ENCODE data around the gene S100A8. TPM values are rescaled to one million over a fixed set of nuclear protein-coding genes. Genes with fewer than 3 reads are reported as not detected.

The S100A8 gene
- total RNA-seq, 8 experiments from 2014 or later, result 0.29 to 281 (median 8.6) TPM; not detected in 4

GRCh38 chr1:153404768-153405167 lies 13.9 kb upstream of the S100A8 start:
- in situ Hi-C loops (cut with MboI; ENCODE audit: low pct_unique_long_range_greater_than_20kb in 2 of 9, low sequenced_read_pairs in 9 of 9, unreplicated experiment in 9 of 9), result no loop called here
- Histone ChIP-seq H3K4me3 (no peak overlapping the region), H3K27ac (no peak overlapping the region), H3K4me1 (replicated peaks in 1 of 2) (no peaks in the 10 kb centered on the region)
- ATAC-seq (replicated peaks in 6 of 8), result peak in 3 of 8 experiments; percentile 60 to 69 (median 65)
- 17 to 54% (median 38%) methylated on average over 2 to 14 of the region's 15 CpGs; no CpG with 5 or more reads in 3 of the 10 experiments for WGBS, 10 experiments

GRCh38 chr1:153404086-153404635 lies 13.3 kb upstream of the S100A8 start:
- in situ Hi-C loops (cut with MboI; ENCODE audit: low pct_unique_long_range_greater_than_20kb in 2 of 9, low sequenced_read_pairs in 9 of 9, unreplicated experiment in 9 of 9), result no loop called here
- no peak overlapping the region for H3K4me3 ChIP-seq
- 26 to 74% (median 49%) methylated on average over 1 to 7 of the region's 7 CpGs for WGBS, 10 experiments
- H3K27ac ChIP-seq, result no peak overlapping the region
- H3K4me1 ChIP-seq (replicated peaks in 1 of 2), result no peaks in the 10 kb centered on the region
- peak in 1 of 8 experiments; percentile 17 for ATAC-seq (replicated peaks in 6 of 8)

- ATAC-seq (replicated peaks in 6 of 8), result no peak
- no peak overlapping the region for H3K4me3 ChIP-seq
- 37 to 100% (median 84%) methylated on average over 2 to 11 of the region's 11 CpGs; no CpG with 5 or more reads in 2 of the 10 experiments for WGBS, 10 experiments
- no peaks in the 10 kb centered on the region for H3K4me1 ChIP-seq (replicated peaks in 1 of 2)
- no peak overlapping the region for H3K27ac ChIP-seq
- in situ Hi-C loops (cut with MboI; ENCODE audit: low pct_unique_long_range_greater_than_20kb in 2 of 9, low sequenced_read_pairs in 9 of 9, unreplicated experiment in 9 of 9), result no loop called here
Observed at GRCh38 chr1:153403421-153404085, 12.7 kb upstream of the S100A8 start.

- Histone ChIP-seq H3K4me1 (replicated peaks in 1 of 2) (no peaks in the 10 kb centered on the region), H3K27ac (no peak overlapping the region), H3K4me3 (no peak overlapping the region)
- WGBS, 10 experiments, result 0 to 56% (median 35%) methylated on average over 1 to 2 of the region's 2 CpGs; no CpG with 5 or more reads in 2 of the 10 experiments
- no peak for ATAC-seq (replicated peaks in 6 of 8)
- in situ Hi-C loops (cut with MboI; ENCODE audit: low pct_unique_long_range_greater_than_20kb in 2 of 9, low sequenced_read_pairs in 9 of 9, unreplicated experiment in 9 of 9), result no loop called here
Observed at GRCh38 chr1:153402226-153402625, 11.4 kb upstream of the S100A8 start.

GRCh38 chr1:153401461-153401860 lies 10.6 kb upstream of the S100A8 start:
- H3K4me1 ChIP-seq (replicated peaks in 1 of 2), result no peaks in the 10 kb centered on the region
- H3K27ac ChIP-seq, result no peak overlapping the region
- H3K4me3 ChIP-seq, result no peak overlapping the region
- in situ Hi-C loops (cut with MboI; ENCODE audit: low pct_unique_long_range_greater_than_20kb in 2 of 9, low sequenced_read_pairs in 9 of 9, unreplicated experiment in 9 of 9), result no loop called here
- 42 to 90% (median 77%) methylated on average over 2 to 9 of the region's 9 CpGs; no CpG with 5 or more reads in 1 of the 10 experiments for WGBS, 10 experiments
- no peak for ATAC-seq (replicated peaks in 6 of 8)

GRCh38 chr1:153400244-153400643 lies 9.4 kb upstream of the S100A8 start:
- no peak for ATAC-seq (replicated peaks in 6 of 8)
- no peak overlapping the region for H3K27ac ChIP-seq
- H3K4me3 ChIP-seq, result no peak overlapping the region
- WGBS, 10 experiments, result 0 to 81% (median 56%) methylated on average over 1 to 5 of the region's 5 CpGs; no CpG with 5 or more reads in 1 of the 10 experiments
- in situ Hi-C loops (cut with MboI; ENCODE audit: low pct_unique_long_range_greater_than_20kb in 2 of 9, low sequenced_read_pairs in 9 of 9, unreplicated experiment in 9 of 9), result no loop called here
- H3K4me1 ChIP-seq (replicated peaks in 1 of 2), result no peaks in the 10 kb centered on the region

GRCh38 chr1:153399401-153400055 lies 8.7 kb upstream of the S100A8 start:
- no peak overlapping the region for H3K4me3 ChIP-seq
- 36 to 96% (median 79%) methylated on average over 3 to 7 of the region's 7 CpGs; no CpG with 5 or more reads in 2 of the 10 experiments for WGBS, 10 experiments
- H3K4me1 ChIP-seq (replicated peaks in 1 of 2), result no peaks in the 10 kb centered on the region
- no peak overlapping the region for H3K27ac ChIP-seq
- no peak for ATAC-seq (replicated peaks in 6 of 8)
- in situ Hi-C loops (cut with MboI; ENCODE audit: low pct_unique_long_range_greater_than_20kb in 2 of 9, low sequenced_read_pairs in 9 of 9, unreplicated experiment in 9 of 9), result no loop called here

GRCh38 chr1:153397924-153398651 lies 7.2 kb upstream of the S100A8 start:
- in situ Hi-C loops (cut with MboI; ENCODE audit: low pct_unique_long_range_greater_than_20kb in 2 of 9, low sequenced_read_pairs in 9 of 9, unreplicated experiment in 9 of 9), result no loop called here
- WGBS, 10 experiments, result 17 to 69% (median 51%) methylated on average over 1 to 4 of the region's 6 CpGs; no CpG with 5 or more reads in 6 of the 10 experiments
- H3K4me3 ChIP-seq, result no peak overlapping the region
- H3K27ac ChIP-seq, result no peak overlapping the region
- no peak for ATAC-seq (replicated peaks in 6 of 8)
- H3K4me1 ChIP-seq (replicated peaks in 1 of 2), result no peaks in the 10 kb centered on the region

- no peak overlapping the region for H3K27ac ChIP-seq
- 0 to 100% (median 54%) methylated on average over 1 to 12 of the region's 19 CpGs; no CpG with 5 or more reads in 2 of the 10 experiments for WGBS, 10 experiments
- H3K4me1 ChIP-seq (replicated peaks in 1 of 2), result no peaks in the 10 kb centered on the region
- no peak for ATAC-seq (replicated peaks in 6 of 8)
- no peak overlapping the region for H3K4me3 ChIP-seq
- in situ Hi-C loops (cut with MboI; ENCODE audit: low pct_unique_long_range_greater_than_20kb in 2 of 9, low sequenced_read_pairs in 9 of 9, unreplicated experiment in 9 of 9), result no loop called here
Observed at GRCh38 chr1:153397051-153397923, 6.4 kb upstream of the S100A8 start.

GRCh38 chr1:153396461-153396860 lies 5.6 kb upstream of the S100A8 start:
- H3K4me1 ChIP-seq (replicated peaks in 1 of 2), result no peaks in the 10 kb centered on the region
- H3K4me3 ChIP-seq, result no peak overlapping the region
- no peak overlapping the region for H3K27ac ChIP-seq
- no peak for ATAC-seq (replicated peaks in 6 of 8)
- in situ Hi-C loops (cut with MboI; ENCODE audit: low pct_unique_long_range_greater_than_20kb in 2 of 9, low sequenced_read_pairs in 9 of 9, unreplicated experiment in 9 of 9), result no loop called here
- 53 to 100% (median 71%) methylated on average over 2 to 6 of the region's 6 CpGs; no CpG with 5 or more reads in 6 of the 10 experiments for WGBS, 10 experiments

GRCh38 chr1:153395776-153396175 lies 4.9 kb upstream of the S100A8 start:
- no peaks in the 10 kb centered on the region for H3K4me1 ChIP-seq (replicated peaks in 1 of 2)
- in situ Hi-C loops (cut with MboI; ENCODE audit: low pct_unique_long_range_greater_than_20kb in 2 of 9, low sequenced_read_pairs in 9 of 9, unreplicated experiment in 9 of 9), result no loop called here
- no peak overlapping the region for H3K4me3 ChIP-seq
- 47 to 100% (median 66%) methylated on average over 2 to 6 of the region's 6 CpGs; no CpG with 5 or more reads in 4 of the 10 experiments for WGBS, 10 experiments
- H3K27ac ChIP-seq, result no peak overlapping the region
- ATAC-seq (replicated peaks in 6 of 8), result no peak

GRCh38 chr1:153395136-153395685 lies 4.3 kb upstream of the S100A8 start:
- H3K27ac ChIP-seq, result no peak overlapping the region
- WGBS, 10 experiments, result 10 to 63% (median 37%) methylated on average over 1 to 6 of the region's 7 CpGs; no CpG with 5 or more reads in 4 of the 10 experiments
- H3K4me1 ChIP-seq (replicated peaks in 1 of 2), result no peaks in the 10 kb centered on the region
- in situ Hi-C loops (cut with MboI; ENCODE audit: low pct_unique_long_range_greater_than_20kb in 2 of 9, low sequenced_read_pairs in 9 of 9, unreplicated experiment in 9 of 9), result no loop called here
- no peak overlapping the region for H3K4me3 ChIP-seq
- peak in 2 of 8 experiments; percentile 10 to 44 for ATAC-seq (replicated peaks in 6 of 8)

Measured in motor neuron (in vitro differentiated cells).